Skeletal muscle satellite cell (primary cell): Measurements from ENCODE around the gene SATL1.

Source experiments
- H3K27me3 ChIP-seq: 2 replicates; pipeline ENCODE4 v1.7.0; 2013; ENCODE audit warnings: low read length; ENCODE audit not compliant: control insufficient read depth, insufficient read depth
- H3K36me3 ChIP-seq: 2 replicates; pipeline ENCODE4 v1.7.0; 2013; ENCODE audit warnings: mild to moderate bottlenecking, control low read depth, low read length; ENCODE audit not compliant: insufficient read depth
- H3K4me1 ChIP-seq: 2 replicates; pipeline ENCODE4 v1.7.0; 2013; ENCODE audit warnings: low read length; ENCODE audit not compliant: control insufficient read depth, insufficient read depth
- H3K4me2 ChIP-seq: 2 replicates; pipeline ENCODE4 v1.7.0; 2013; ENCODE audit warnings: mild to moderate bottlenecking, low read length
- H3K4me3 ChIP-seq: 2 replicates; pipeline ENCODE4 v1.7.0; 2013; ENCODE audit warnings: low read length
- H3K9ac ChIP-seq: 2 replicates; pipeline ENCODE4 v1.7.0; 2013; ENCODE audit warnings: mild to moderate bottlenecking, low read depth, low read length, moderate library complexity
- H3K9me3 ChIP-seq: replicated peaks from 2 replicates; pipeline ENCODE4 v1.7.0; 2013; ENCODE audit warnings: mild to moderate bottlenecking, control low read depth, low read length

The SATL1 gene

GRCh38 chrX:85159644-85160043 lies 83.9 kb downstream of the SATL1 start:
- Histone ChIP-seq H3K4me3 (no peak overlapping the region), H3K9ac (no peak overlapping the region), H3K4me1 (no peaks in the 10 kb centered on the region), H3K36me3 (no peaks in the 10 kb centered on the region), H3K4me2 (no peak overlapping the region), H3K27me3 (no peaks in the 10 kb centered on the region), H3K9me3 (no peaks in the 10 kb centered on the region)

- no peaks in the 10 kb centered on the region for H3K4me1 ChIP-seq
- no peak overlapping the region for H3K4me2 ChIP-seq
- no peak overlapping the region for H3K9ac ChIP-seq
- H3K9me3 ChIP-seq: no peaks in the 10 kb centered on the region
- H3K27me3 ChIP-seq: no peaks in the 10 kb centered on the region
- H3K36me3 ChIP-seq: no peaks in the 10 kb centered on the region
- H3K4me3 ChIP-seq: no peak overlapping the region
Observed at GRCh38 chrX:85140964-85141363, 102.6 kb downstream of the SATL1 start.

GRCh38 chrX:85139422-85139821 lies 104.2 kb downstream of the SATL1 start:
- no peaks in the 10 kb centered on the region for H3K4me1 ChIP-seq
- H3K9ac ChIP-seq: no peak overlapping the region
- H3K27me3 ChIP-seq: no peaks in the 10 kb centered on the region
- H3K9me3 ChIP-seq: no peaks in the 10 kb centered on the region
- no peak overlapping the region for H3K4me3 ChIP-seq
- no peak overlapping the region for H3K4me2 ChIP-seq
- H3K36me3 ChIP-seq: no peaks in the 10 kb centered on the region

- Histone ChIP-seq H3K4me3 (no peak overlapping the region), H3K9ac (no peak overlapping the region), H3K4me2 (no peak overlapping the region), H3K9me3 (no peaks in the 10 kb centered on the region), H3K27me3 (no peaks in the 10 kb centered on the region), H3K36me3 (no peaks in the 10 kb centered on the region), H3K4me1 (no peaks in the 10 kb centered on the region)
Observed at GRCh38 chrX:85136409-85136808, 107.2 kb downstream of the SATL1 start.

- Histone ChIP-seq H3K27me3 (peaks cover 5% of the 10 kb centered on the region), H3K4me1 (no peaks in the 10 kb centered on the region), H3K4me2 (no peak overlapping the region), H3K36me3 (no peaks in the 10 kb centered on the region), H3K4me3 (no peak overlapping the region), H3K9me3 (no peaks in the 10 kb centered on the region), H3K9ac (no peak overlapping the region)
Observed at GRCh38 chrX:85115252-85115651, 128.3 kb downstream of the SATL1 start.

GRCh38 chrX:85114776-85115175 lies 128.8 kb downstream of the SATL1 start:
- no peaks in the 10 kb centered on the region for H3K9me3 ChIP-seq
- H3K4me1 ChIP-seq: no peaks in the 10 kb centered on the region
- H3K4me2 ChIP-seq: no peak overlapping the region
- H3K4me3 ChIP-seq: no peak overlapping the region
- H3K27me3 ChIP-seq: peaks cover 3% of the 10 kb centered on the region
- H3K36me3 ChIP-seq: no peaks in the 10 kb centered on the region
- no peak overlapping the region for H3K9ac ChIP-seq

- H3K9me3 ChIP-seq: no peaks in the 10 kb centered on the region
- H3K9ac ChIP-seq: no peak overlapping the region
- no peaks in the 10 kb centered on the region for H3K4me1 ChIP-seq
Observed at GRCh38 chrX:85114171-85114570, 129.4 kb downstream of the SATL1 start.

GRCh38 chrX:85113746-85114145 lies 129.8 kb downstream of the SATL1 start:
- no peaks in the 10 kb centered on the region for H3K36me3 ChIP-seq
- no peak overlapping the region for H3K4me2 ChIP-seq
- H3K9me3 ChIP-seq: no peaks in the 10 kb centered on the region
- peaks cover 3% of the 10 kb centered on the region for H3K27me3 ChIP-seq
- H3K9ac ChIP-seq: no peak overlapping the region
- no peaks in the 10 kb centered on the region for H3K4me1 ChIP-seq
- H3K4me3 ChIP-seq: no peak overlapping the region

More at GRCh38 chrX:85114171-85114570, 129.4 kb downstream of the SATL1 start:
- H3K4me3 ChIP-seq: no peak overlapping the region
- no peaks in the 10 kb centered on the region for H3K36me3 ChIP-seq
- H3K4me2 ChIP-seq: no peak overlapping the region
- H3K27me3 ChIP-seq: peaks cover 3% of the 10 kb centered on the region

- Histone ChIP-seq H3K4me3 (no peak overlapping the region), H3K9me3 (peaks cover 3% of the 10 kb centered on the region), H3K4me2 (no peak overlapping the region), H3K9ac (no peak overlapping the region), H3K36me3 (no peaks in the 10 kb centered on the region), H3K27me3 (peaks cover 3% of the 10 kb centered on the region), H3K4me1 (no peaks in the 10 kb centered on the region)
Observed at GRCh38 chrX:85112293-85112692, 131.3 kb downstream of the SATL1 start.

- Histone ChIP-seq H3K4me3 (no peak overlapping the region), H3K27me3 (peaks cover 3% of the 10 kb centered on the region), H3K9me3 (peaks cover 3% of the 10 kb centered on the region), H3K9ac (no peak overlapping the region), H3K4me2 (no peak overlapping the region), H3K36me3 (no peaks in the 10 kb centered on the region), H3K4me1 (no peaks in the 10 kb centered on the region)
Observed at GRCh38 chrX:85111347-85111746, 132.2 kb downstream of the SATL1 start.

- H3K36me3 ChIP-seq: no peaks in the 10 kb centered on the region
- H3K27me3 ChIP-seq: peaks cover 3% of the 10 kb centered on the region
- H3K4me1 ChIP-seq: no peaks in the 10 kb centered on the region
- H3K9me3 ChIP-seq: peaks cover 3% of the 10 kb centered on the region
- no peak overlapping the region for H3K4me3 ChIP-seq
- H3K4me2 ChIP-seq: peak overlapping the region; percentile 28
- no peak overlapping the region for H3K9ac ChIP-seq
Observed at GRCh38 chrX:85109235-85109634, 134.3 kb downstream of the SATL1 start.

- Histone ChIP-seq H3K4me1 (no peaks in the 10 kb centered on the region), H3K9me3 (peaks cover 3% of the 10 kb centered on the region), H3K4me2 (no peak overlapping the region), H3K4me3 (no peak overlapping the region), H3K36me3 (no peaks in the 10 kb centered on the region), H3K27me3 (peaks cover 2% of the 10 kb centered on the region), H3K9ac (no peak overlapping the region)
Observed at GRCh38 chrX:85108165-85108564, 135.4 kb downstream of the SATL1 start.
